K562 (cell line): Measurements from ENCODE around the gene PAIP1. TPM values are rescaled to one million over a fixed set of nuclear protein-coding genes. Genes with fewer than 3 reads are reported as not detected.

Experiments
- ATAC-seq: fragments of 200-7000 bp; cut with Tn5 transposase; 3 replicates; pipeline ENCODE4 v1.9.1; 2020; ENCODE audit warnings: moderate library complexity
- BruUV-seq: library from RNA; stranded (reverse); fragments of 400-500 nt; replicated peaks from 2 replicates; lab custom pipeline; 2021; lab: Mats Ljungman, UMichigan
- CTCF ChIA-PET: fragments of 300-600 bp; formaldehyde crosslinking; extraction: SDS; loops from one replicate; lab custom pipeline; 2021; ENCODE audit warnings: low intra/inter-chr PET ratio; lab: Yijun Ruan, JAX
- POLR2A ChIA-PET: fragments of 300-600, 350-650 bp; sonication (Branson Sonifier 250); formaldehyde crosslinking; extraction: SDS; loops from one replicate; lab custom pipeline; 2021; ENCODE audit warnings: antibody characterized with exemption, inconsistent platforms; lab: Yijun Ruan, JAX
- DNase-seq, 4 experiments: peaks; one replicate each; pipeline versions ENCODE4 v3.0.0 to v3.0.0-alpha.2; 2011 to 2018; ENCODE audit warnings: low spot score in 3 of 4, mixed read lengths in 3 of 4; ENCODE audit errors: extremely low read depth in 1 of 4
- FAIRE-seq: peaks from 2 replicates; lab custom pipeline; 2011; peaks lifted over from hg19 to GRCh38; lab: Jason Lieb, UNC
- H2AFZ ChIP-seq: 2 replicates; pipeline ENCODE4 v1.6.0; 2011; ENCODE audit warnings: low read depth, low read length, control low read depth, inconsistent platforms
- H3K27ac ChIP-seq: fragments of 200-600 bp; 3 replicates; pipeline ENCODE4 v1.8.0; 2011; ENCODE audit warnings: low read depth, mild to moderate bottlenecking, control low read depth, inconsistent platforms, low read length, moderate library complexity, mixed read lengths; ENCODE audit errors: extremely low read depth
- H3K27me3 ChIP-seq, 2 experiments: fragments of 300-600 bp in 1 of 2; 2 replicates in 1 of 2; 3 replicates in 1 of 2; pipeline versions ENCODE4 v1.6.0 to v1.8.0; 2011; ENCODE audit warnings: inconsistent platforms in 2 of 2, low read length in 2 of 2, mild to moderate bottlenecking in 1 of 2, mixed read lengths in 1 of 2, moderate library complexity in 1 of 2; ENCODE audit not compliant: control insufficient read depth in 2 of 2, insufficient read depth in 2 of 2
- H3K36me3 ChIP-seq: fragments of 300-600 bp; 3 replicates; pipeline ENCODE4 v1.8.0; 2011; ENCODE audit warnings: mild to moderate bottlenecking, low read length, inconsistent platforms; ENCODE audit not compliant: control insufficient read depth, insufficient read depth
- H3K4me1 ChIP-seq, 2 experiments: fragments of 200-600 bp in 1 of 2; replicated peaks in 1 of 2; 2 replicates in 1 of 2; 3 replicates in 1 of 2; pipeline versions ENCODE4 v1.5.1 to v1.8.0; 2011; ENCODE audit warnings: inconsistent platforms in 2 of 2, low read length in 2 of 2, mild to moderate bottlenecking in 1 of 2, mixed read lengths in 1 of 2, moderate library complexity in 1 of 2; ENCODE audit not compliant: control insufficient read depth in 2 of 2, insufficient read depth in 2 of 2
- H3K4me2 ChIP-seq: 2 replicates; pipeline ENCODE4 v1.6.1; 2011; ENCODE audit warnings: low read length, control low read depth, inconsistent platforms, mixed read lengths; ENCODE audit not compliant: insufficient read depth
- H3K4me3 ChIP-seq: fragments of 200-600 bp; sonication (generic), shearing (Covaris generic); 2 replicates; pipeline ENCODE4 v1.5.1; 2016; ENCODE audit warnings: control low read depth, inconsistent platforms
- H3K79me2 ChIP-seq: fragments of 200-600 bp; 3 replicates; pipeline ENCODE4 v1.8.0; 2011; ENCODE audit warnings: low read length, inconsistent platforms; ENCODE audit not compliant: control insufficient read depth, insufficient read depth
- H3K9ac ChIP-seq, 2 experiments: 2 replicates each; pipeline versions ENCODE4 v1.6.0 to v1.6.1; 2011; ENCODE audit warnings: low read depth in 2 of 2, low read length in 2 of 2, control low read depth in 1 of 2, inconsistent platforms in 1 of 2, mild to moderate bottlenecking in 1 of 2, mixed read lengths in 1 of 2; ENCODE audit not compliant: insufficient read depth in 1 of 2
- H3K9me1 ChIP-seq: one replicate; pipeline ENCODE4 v1.6.0; 2011; ENCODE audit warnings: inconsistent platforms, mild to moderate bottlenecking, low read length, moderate library complexity; ENCODE audit not compliant: control insufficient read depth, insufficient read depth
- H3K9me3 ChIP-seq: replicated peaks from 2 replicates; pipeline ENCODE4 v1.5.1; 2011; ENCODE audit warnings: low read depth, low read length, inconsistent platforms; ENCODE audit not compliant: control insufficient read depth, insufficient read depth
- H4K20me1 ChIP-seq: replicated peaks from 2 replicates; pipeline ENCODE4 v1.6.1; 2011; ENCODE audit warnings: low read length, inconsistent platforms, mixed read lengths; ENCODE audit not compliant: control insufficient read depth, insufficient read depth
- CREB5 ChIP-seq: fragments of 250-450 bp; sonication (Bioruptor Pico); IDR thresholded peaks from 2 replicates; pipeline ENCODE4 v1.5.0; 2020; ENCODE audit warnings: mild to moderate bottlenecking
- HNRNPUL1 ChIP-seq: fragments of 200-400 bp; formaldehyde crosslinking; IDR thresholded peaks from 2 replicates; pipeline ENCODE4 v1.6.1; 2017; ENCODE audit warnings: low read length
- ID3 ChIP-seq, 2 experiments: fragments of 250-450 bp in 1 of 2; fragments of 450-650 bp in 1 of 2; sonication (Bioruptor Pico) in 1 of 2; IDR thresholded peaks; 2 replicates each; pipeline versions ENCODE4 v1.6.1 to v1.8.0; 2016 to 2021; ENCODE audit warnings: mild to moderate bottlenecking in 2 of 2, moderate library complexity in 2 of 2, missing compliant biosample characterization in 1 of 2, missing genetic modification characterization in 1 of 2
- MTA1 ChIP-seq: fragments of 450-650 bp; IDR thresholded peaks from 2 replicates; pipeline ENCODE4 v1.6.1; 2017; ENCODE audit warnings: borderline replicate concordance
- NCOA2 ChIP-seq, 2 experiments: fragments of 450-650 bp; IDR thresholded peaks; 2 replicates each; pipeline ENCODE4 v1.6.1; 2018; ENCODE audit warnings: mild to moderate bottlenecking in 2 of 2, moderate library complexity in 1 of 2; ENCODE audit not compliant: partially characterized antibody in 2 of 2
- PHTF2 ChIP-seq: fragments of 250-450 bp; sonication (Bioruptor Pico); IDR thresholded peaks from 2 replicates; pipeline ENCODE4 v1.5.0; 2021; ENCODE audit warnings: mild to moderate bottlenecking
- RFX7 ChIP-seq: fragments of 250-450 bp; sonication (Bioruptor Pico); IDR thresholded peaks from 2 replicates; pipeline ENCODE4 v1.5.1; 2021; ENCODE audit warnings: mild to moderate bottlenecking
- SLC30A9 ChIP-seq: fragments of 250-450 bp; sonication (Bioruptor Pico); IDR thresholded peaks from 2 replicates; pipeline ENCODE4 v1.8.0; 2022; ENCODE audit warnings: mild to moderate bottlenecking, moderate library complexity
- SREBF2 ChIP-seq: sonication (generic); formaldehyde crosslinking; IDR thresholded peaks from 2 replicates; pipeline ENCODE4 v1.4.0; 2020; ENCODE audit warnings: mild to moderate bottlenecking, missing genetic modification reagents
- ZNF121 ChIP-seq: sonication (generic); formaldehyde crosslinking; conservative IDR thresholded peaks from 2 replicates; pipeline ENCODE4 v1.8.0; 2022; ENCODE audit warnings: missing genetic modification reagents
- ZNF311 ChIP-seq: fragments of 250-450 bp; sonication (Bioruptor Pico); IDR thresholded peaks from 2 replicates; pipeline ENCODE4 v1.4.0; 2020; ENCODE audit warnings: mild to moderate bottlenecking, moderate library complexity
- WGBS: fragments of 100-300 bp; shearing (Covaris generic); methylation state at CpG from one replicate; pipeline ENCODE4 v1.1.6; 2016; ENCODE audit warnings: low coverage, mixed read lengths; ENCODE audit not compliant: insufficient coverage; ENCODE audit errors: missing lambda C conversion rate; 5-methylcytosine and 5-hydroxymethylcytosine counted together
- in situ Hi-C: fragments of 300-500 bp; cut with MboI; formaldehyde crosslinking; loops from 4 replicates; pipeline ENCODE4 v1.15.0; 2018; ENCODE audit warnings: inconsistent platforms, mixed read lengths
- intact Hi-C: fragments of 100-400 bp; cut with micrococcal nuclease; formaldehyde crosslinking; loops from 2 replicates; pipeline ENCODE4 v1.14.2; 2022
- polyA plus RNA-seq, 8 experiments: library from polyadenylated mRNA; depleted of rRNA in 4 of 8; stranded (reverse) in 5 of 8; unstranded in 3 of 8; fragments of >200 nt; fragmentation: Nextera tagmentation in 2 of 8; fragmentation: Illumina TruSeq in 1 of 8; extraction: Ambion mirVana in 2 of 8; extraction: Trizol in 1 of 8; gene quantifications; 2 replicates each; pipeline versions ENCODE4 v1.2.1 to v1.2.3, GENCODE V29; 2011 to 2014; ENCODE audit warnings: inconsistent platforms in 1 of 8, missing spikeins in 1 of 8
- total RNA-seq, 7 experiments: library from RNA; depleted of rRNA in 6 of 7; stranded (reverse); fragments of >200 nt in 6 of 7; fragmentation: Illumina TruSeq in 2 of 7; extraction: Trizol in 2 of 7; gene quantifications; 2 replicates each; pipeline versions ENCODE4 v1.2.1 to v1.2.3, GENCODE V29; 2011 to 2021; ENCODE audit warnings: low replicate concordance in 1 of 7
- TF ChIP-seq, protein P1 (sequence below), 2 experiments: IDR thresholded peaks in 1 of 2; conservative IDR thresholded peaks in 1 of 2; 2 replicates each; pipeline ENCODE4 v1.6.1; 2016; ENCODE audit warnings: low read depth in 2 of 2, mild to moderate bottlenecking in 1 of 2, missing compliant biosample characterization in 1 of 2, missing genetic modification characterization in 1 of 2, moderate library complexity in 1 of 2
- TF ChIP-seq, protein P2 (sequence below), 3 experiments: IDR thresholded peaks in 2 of 3; conservative IDR thresholded peaks in 1 of 3; 2 replicates each; pipeline ENCODE4 v1.5.1; 2011 to 2012; ENCODE audit warnings: low read length in 3 of 3, mild to moderate bottlenecking in 3 of 3, control low read depth in 2 of 3, improper control_type of control experiment in 1 of 3, inconsistent platforms in 1 of 3, low read depth in 1 of 3, mixed read lengths in 1 of 3, moderate library complexity in 1 of 3; ENCODE audit not compliant: insufficient read depth in 2 of 3

The PAIP1 gene
- total and polyA plus RNA-seq, 9 of the 15 experiments (the other 6 are each of a cell fraction or from before 2014, with no cell fraction given) = 51.7 to 181 (median 102) TPM

DNA sequence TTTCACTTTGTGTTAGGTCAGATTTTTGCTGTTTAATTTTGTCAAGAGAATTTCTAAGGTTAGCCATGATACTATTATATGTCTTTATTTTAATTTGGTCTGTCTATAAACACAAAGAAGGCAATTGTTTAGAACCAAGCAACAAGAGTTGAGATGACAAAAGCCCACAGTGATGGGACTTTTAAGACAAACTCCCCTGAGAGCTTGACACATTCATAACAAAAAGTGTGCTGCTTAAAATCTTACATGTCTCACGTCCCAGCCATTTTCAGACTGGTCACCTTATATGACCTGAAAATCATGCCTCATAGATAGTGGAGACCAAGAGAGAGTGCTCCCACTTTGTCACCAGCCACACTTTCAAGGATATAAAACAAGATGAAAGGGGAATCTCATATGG, 24.5 kb upstream of the PAIP1 start:
- no peak for DNase-seq
- Histone ChIP-seq H3K36me3 (peaks cover 11% of the 10 kb centered on the region; the same call in 1 of the 3 replicates), H2AFZ (no peak overlapping the region), H3K27me3 (no peaks in the 10 kb centered on the region), H3K4me1 (no peaks in the 10 kb centered on the region), H3K9me1 (no peaks in the 10 kb centered on the region), H4K20me1 (no peaks in the 10 kb centered on the region), H3K27ac (no peak overlapping the region), H3K9ac (no peak overlapping the region), H3K9me3 (no peaks in the 10 kb centered on the region), H3K4me2 (no peak overlapping the region), H3K4me3 (no peak overlapping the region), H3K79me2 (no peaks in the 10 kb centered on the region)
- BruUV-seq = no TSS peak
- WGBS = 44% methylated on average over 1 of the region's 1 CpG
- in situ Hi-C loops = no loop called here
- ATAC-seq = no peak
- no peak for FAIRE-seq
- POLR2A ChIA-PET = no interaction called here
- intact Hi-C loops = no loop called here
- CTCF ChIA-PET = no interaction called here
- TF ChIP-seq HNRNPUL1 (no peak), SLC30A9 (CRISPR knock-in tag) (no peak), MTA1 (no peak), SREBF2 (CRISPR knock-in tag) (no peak), ZNF311 (CRISPR knock-in tag) (no peak), NCOA2 (IDR thresholded peaks at IDR 0.05; ENCODE audit: partially characterized antibody in 2 of 2) (no peak), ZNF121 (CRISPR knock-in tag) (no peak), CREB5 (CRISPR knock-in tag) (no peak), ID3 (CRISPR knock-in tag; IDR thresholded peaks at IDR 0.05) (no peak), ID3 (tag; IDR thresholded peaks at IDR 0.05) (no peak), RFX7 (CRISPR knock-in tag) (no peak), PHTF2 (CRISPR knock-in tag) (no peak)
- TF ChIP-seq, protein P1, sequence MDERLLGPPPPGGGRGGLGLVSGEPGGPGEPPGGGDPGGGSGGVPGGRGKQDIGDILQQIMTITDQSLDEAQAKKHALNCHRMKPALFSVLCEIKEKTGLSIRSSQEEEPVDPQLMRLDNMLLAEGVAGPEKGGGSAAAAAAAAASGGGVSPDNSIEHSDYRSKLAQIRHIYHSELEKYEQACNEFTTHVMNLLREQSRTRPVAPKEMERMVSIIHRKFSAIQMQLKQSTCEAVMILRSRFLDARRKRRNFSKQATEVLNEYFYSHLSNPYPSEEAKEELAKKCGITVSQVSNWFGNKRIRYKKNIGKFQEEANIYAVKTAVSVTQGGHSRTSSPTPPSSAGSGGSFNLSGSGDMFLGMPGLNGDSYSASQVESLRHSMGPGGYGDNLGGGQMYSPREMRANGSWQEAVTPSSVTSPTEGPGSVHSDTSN (CRISPR knock-in tag; IDR thresholded peaks at IDR 0.05; ENCODE audit: low read depth) = no peak
- TF ChIP-seq, protein P1 (tag; conservative IDR thresholded peaks at IDR 0.05; ENCODE audit: low read depth) = no peak
- TF ChIP-seq, protein P2, sequence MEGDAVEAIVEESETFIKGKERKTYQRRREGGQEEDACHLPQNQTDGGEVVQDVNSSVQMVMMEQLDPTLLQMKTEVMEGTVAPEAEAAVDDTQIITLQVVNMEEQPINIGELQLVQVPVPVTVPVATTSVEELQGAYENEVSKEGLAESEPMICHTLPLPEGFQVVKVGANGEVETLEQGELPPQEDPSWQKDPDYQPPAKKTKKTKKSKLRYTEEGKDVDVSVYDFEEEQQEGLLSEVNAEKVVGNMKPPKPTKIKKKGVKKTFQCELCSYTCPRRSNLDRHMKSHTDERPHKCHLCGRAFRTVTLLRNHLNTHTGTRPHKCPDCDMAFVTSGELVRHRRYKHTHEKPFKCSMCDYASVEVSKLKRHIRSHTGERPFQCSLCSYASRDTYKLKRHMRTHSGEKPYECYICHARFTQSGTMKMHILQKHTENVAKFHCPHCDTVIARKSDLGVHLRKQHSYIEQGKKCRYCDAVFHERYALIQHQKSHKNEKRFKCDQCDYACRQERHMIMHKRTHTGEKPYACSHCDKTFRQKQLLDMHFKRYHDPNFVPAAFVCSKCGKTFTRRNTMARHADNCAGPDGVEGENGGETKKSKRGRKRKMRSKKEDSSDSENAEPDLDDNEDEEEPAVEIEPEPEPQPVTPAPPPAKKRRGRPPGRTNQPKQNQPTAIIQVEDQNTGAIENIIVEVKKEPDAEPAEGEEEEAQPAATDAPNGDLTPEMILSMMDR (IDR thresholded peaks at IDR 0.05 in 2 of 3, conservative IDR thresholded peaks at IDR 0.05 in 1 of 3; ENCODE audit: insufficient read depth in 2 of 3, low read depth in 1 of 3, low read length in 3 of 3) = no peak
